Body of pancreas (tissue), 4 donors: ENCODE data around the gene PRKAB1.

Experiments used
- CTCF ChIP-seq, 7 experiments: fragments of 450-650 bp in 4 of 7; fragments of 200-600 bp in 3 of 7; sonication (generic) in 3 of 7; IDR thresholded peaks; one replicate each; pipeline ENCODE4 v1.5.1; 2016 to 2019; ENCODE audit warnings: antibody characterized with exemption in 7 of 7
- POLR2A ChIP-seq, 3 donors: fragments of 450-650 bp; IDR thresholded peaks; one replicate each; pipeline ENCODE4 v1.6.1; 2016; ENCODE audit warnings: antibody characterized with exemption in 3 of 3, mild to moderate bottlenecking in 2 of 3

- TF ChIP-seq CTCF (IDR thresholded peaks at IDR 0.05) (no peak), POLR2A (IDR thresholded peaks at IDR 0.05) (no peak)
Observed at GRCh38 chr12:119666226-119666795, 1.6 kb upstream of the PRKAB1 start.
